ENCODE data around the gene PIP5K1B. TPM values are rescaled to one million over a fixed set of nuclear protein-coding genes. Genes with fewer than 3 reads are reported as not detected.
"Not testable (repeated sequence)": the region's sequence is repeated elsewhere in the genome, so short reads cannot be mapped to it uniquely, and the experiment has no call there.

Gene PIP5K1B
- total RNA-seq, 4 donors from 2014 or later, result 0.29 to 8.2 (median 4.1) TPM

- no peak overlapping the region for H3K4me3 ChIP-seq
- no peaks in the 10 kb centered on the region for H3K27me3 ChIP-seq
- no peak overlapping the region for H3K27ac ChIP-seq
- no peaks in the 10 kb centered on the region for H3K36me3 ChIP-seq
- TF ChIP-seq CTCF (IDR thresholded peaks at IDR 0.05) (no peak), POLR2A (IDR thresholded peaks at IDR 0.05) (no peak)
- no peak for DNase-seq
- intact Hi-C loops (cut with DNase I; ENCODE audit: low total_unique reads), result no loop called here
- H3K4me1 ChIP-seq, result no peaks in the 10 kb centered on the region
- no peaks in the 10 kb centered on the region for H3K9me3 ChIP-seq
These were observed 344.1 kb downstream of the PIP5K1B start for GRCh38 chr9:69049094-69049493.

GRCh38 chr9:69050936-69051335 lies 345.9 kb downstream of the PIP5K1B start:
- H3K36me3 ChIP-seq, DNase-seq: not testable (repeated sequence)
- intact Hi-C loops (cut with DNase I; ENCODE audit: low total_unique reads), result loop anchor here (5.0 kb wide), 1 partner anchor 141 kb away; no protein-coding TSS in a partner anchor

GRCh38 chr9:69054989-69055388 lies 349.9 kb downstream of the PIP5K1B start:
- intact Hi-C loops (cut with DNase I; ENCODE audit: low total_unique reads), result loop anchor here (5.0 kb wide), 1 partner anchor 137 kb away; no protein-coding TSS in a partner anchor
- no peaks in the 10 kb centered on the region for H3K4me1 ChIP-seq
- no peaks in the 10 kb centered on the region for H3K36me3 ChIP-seq
- no peaks in the 10 kb centered on the region for H3K27me3 ChIP-seq
- TF ChIP-seq CTCF (IDR thresholded peaks at IDR 0.05), result no peak
- TF ChIP-seq POLR2A (IDR thresholded peaks at IDR 0.05), result no peak
- DNase-seq, result no peak
- H3K27ac ChIP-seq, result no peak overlapping the region
- no peaks in the 10 kb centered on the region for H3K9me3 ChIP-seq
- H3K4me3 ChIP-seq, result no peak overlapping the region

More at GRCh38 chr9:69050936-69051335, 345.9 kb downstream of the PIP5K1B start:
- H3K9me3 ChIP-seq, H3K27ac ChIP-seq, H3K4me1 ChIP-seq, H3K4me3 ChIP-seq, H3K27me3 ChIP-seq: not testable (repeated sequence)

GRCh38 chr9:69056191-69056815 lies 351.3 kb downstream of the PIP5K1B start:
- Histone ChIP-seq H3K27ac (no peak overlapping the region), H3K4me1 (no peaks in the 10 kb centered on the region), H3K36me3 (no peaks in the 10 kb centered on the region), H3K4me3 (no peak overlapping the region), H3K27me3 (no peaks in the 10 kb centered on the region), H3K9me3 (no peaks in the 10 kb centered on the region)
- intact Hi-C loops (cut with DNase I; ENCODE audit: low total_unique reads), result no loop called here
- no peak for TF ChIP-seq POLR2A (IDR thresholded peaks at IDR 0.05)
- TF ChIP-seq CTCF (IDR thresholded peaks at IDR 0.05), result no peak
- DNase-seq, result no peak

- DNase-seq, result no peak
- H3K4me3 ChIP-seq, result no peak overlapping the region
- no peaks in the 10 kb centered on the region for H3K36me3 ChIP-seq
- TF ChIP-seq POLR2A (IDR thresholded peaks at IDR 0.05), result no peak
- no peak for TF ChIP-seq CTCF (IDR thresholded peaks at IDR 0.05)
- H3K9me3 ChIP-seq, result no peaks in the 10 kb centered on the region
- H3K4me1 ChIP-seq, result no peaks in the 10 kb centered on the region
- no peaks in the 10 kb centered on the region for H3K27me3 ChIP-seq
- no peak overlapping the region for H3K27ac ChIP-seq
- intact Hi-C loops (cut with DNase I; ENCODE audit: low total_unique reads), result no loop called here
These were observed 353.1 kb downstream of the PIP5K1B start for GRCh38 chr9:69058101-69058500.

Small RNA genes within 50 kb of the gene (small RNA-seq; reads per million reads assigned to genes)
- gene RNU6-820P, result not detected

Other genes with a start within 250 kb of the PIP5K1B start
- gene TMEM252, start 164.4 kb upstream of the PIP5K1B start, total RNA-seq, result under 1 TPM in 1 of 4 donors, not detected in 3; 0.69 TPM

Measured in uterus (tissue), 4 donors.